ENCODE measurements around the gene TRIM22.
"Not testable (repeated sequence)": the region's sequence is repeated elsewhere in the genome, so short reads cannot be mapped to it uniquely, and the experiment has no call there.

TRIM22 gene

GRCh38 chr11:5703741-5704536, 14.3 kb downstream of the TRIM22 start:
- Histone ChIP-seq H3K27me3 (ENCODE audit: insufficient read depth, low read depth, severe bottlenecking) (peaks cover 33% of the 10 kb centered on the region), H3K36me3 (no peaks in the 10 kb centered on the region), H3K27ac (no peak overlapping the region), H3K4me3 (ENCODE audit: low read depth, low read length) (no peak overlapping the region), H3K9me3 (ENCODE audit: severe bottlenecking) (no peaks in the 10 kb centered on the region)
- no peak for TF ChIP-seq CTCF (IDR thresholded peaks at IDR 0.05; ENCODE audit: low read depth, low read length)
- no peak for DNase-seq

- no peak for TF ChIP-seq CTCF (IDR thresholded peaks at IDR 0.05; ENCODE audit: low read depth, low read length)
- no peaks in the 10 kb centered on the region for H3K36me3 ChIP-seq
- H3K9me3 ChIP-seq (ENCODE audit: severe bottlenecking) = no peaks in the 10 kb centered on the region
- DNase-seq = no peak
- peaks cover 43% of the 10 kb centered on the region for H3K27me3 ChIP-seq (ENCODE audit: insufficient read depth, low read depth, severe bottlenecking)
- H3K4me3 ChIP-seq (ENCODE audit: low read depth, low read length) = no peak overlapping the region
- no peak overlapping the region for H3K27ac ChIP-seq
Observed at GRCh38 chr11:5705688-5706087, 16.1 kb downstream of the TRIM22 start.

- DNase-seq = no peak
Observed at GRCh38 chr11:5712507-5712906, 22.9 kb downstream of the TRIM22 start.

GRCh38 chr11:5713695-5714094, 24.1 kb downstream of the TRIM22 start:
- DNase-seq = no peak

More at GRCh38 chr11:5712507-5712906, 22.9 kb downstream of the TRIM22 start:
- no peak for TF ChIP-seq CTCF (IDR thresholded peaks at IDR 0.05; ENCODE audit: low read depth, low read length)
- H3K9me3 ChIP-seq (ENCODE audit: severe bottlenecking) = no peaks in the 10 kb centered on the region
- H3K36me3 ChIP-seq = no peaks in the 10 kb centered on the region
- peaks cover 42% of the 10 kb centered on the region for H3K27me3 ChIP-seq (ENCODE audit: insufficient read depth, low read depth, severe bottlenecking)
- H3K4me3 ChIP-seq (ENCODE audit: low read depth, low read length) = no peak overlapping the region
- H3K27ac ChIP-seq = no peak overlapping the region

GRCh38 chr11:5716518-5716917, 26.9 kb downstream of the TRIM22 start:
- H3K27ac ChIP-seq; H3K4me3 ChIP-seq (ENCODE audit: low read depth, low read length); H3K9me3 ChIP-seq (ENCODE audit: severe bottlenecking); DNase-seq; H3K36me3 ChIP-seq: not testable (repeated sequence)
- peaks cover 20% of the 10 kb centered on the region for H3K27me3 ChIP-seq (ENCODE audit: insufficient read depth, low read depth, severe bottlenecking)

More at GRCh38 chr11:5713695-5714094, 24.1 kb downstream of the TRIM22 start:
- no peak for TF ChIP-seq CTCF (IDR thresholded peaks at IDR 0.05; ENCODE audit: low read depth, low read length)
- no peak overlapping the region for H3K4me3 ChIP-seq (ENCODE audit: low read depth, low read length)
- H3K27me3 ChIP-seq (ENCODE audit: insufficient read depth, low read depth, severe bottlenecking) = peaks cover 42% of the 10 kb centered on the region
- no peaks in the 10 kb centered on the region for H3K36me3 ChIP-seq
- no peaks in the 10 kb centered on the region for H3K9me3 ChIP-seq (ENCODE audit: severe bottlenecking)
- no peak overlapping the region for H3K27ac ChIP-seq

- H3K27me3 ChIP-seq (ENCODE audit: insufficient read depth, low read depth, severe bottlenecking) = peaks cover 31% of the 10 kb centered on the region
- no peaks in the 10 kb centered on the region for H3K9me3 ChIP-seq (ENCODE audit: severe bottlenecking)
- no peaks in the 10 kb centered on the region for H3K36me3 ChIP-seq
- H3K4me3 ChIP-seq (ENCODE audit: low read depth, low read length) = no peak overlapping the region
- TF ChIP-seq CTCF (IDR thresholded peaks at IDR 0.05; ENCODE audit: low read depth, low read length) = no peak
- H3K27ac ChIP-seq = no peak overlapping the region
- DNase-seq = no peak
Observed at GRCh38 chr11:5719703-5720495, 30.3 kb downstream of the TRIM22 start.
